K562 (cell line): ENCODE results near the gene IL13RA1. TPM values are rescaled to one million over a fixed set of nuclear protein-coding genes. Genes with fewer than 3 reads are reported as not detected.
A peak's percentile ranks its signal among the peaks of the same experiment; 100 is the strongest.

Experiments used
- ELK3 ChIP-seq: fragments of 450-650 bp; formaldehyde crosslinking; IDR thresholded peaks from 2 replicates; pipeline ENCODE4 v1.4.0; 2020; ENCODE audit warnings: mild to moderate bottlenecking
- FOXK1 ChIP-seq: sonication (generic); formaldehyde crosslinking; IDR thresholded peaks from 2 replicates; pipeline ENCODE4 v1.8.0; 2022; ENCODE audit warnings: missing genetic modification reagents, mild to moderate bottlenecking, borderline replicate concordance
- HLTF ChIP-seq: fragments of 450-650 bp; IDR thresholded peaks from 2 replicates; pipeline ENCODE4 v1.6.1; 2016
- HMGXB4 ChIP-seq: sonication (generic); formaldehyde crosslinking; IDR thresholded peaks from 2 replicates; pipeline ENCODE4 v1.8.1; 2023; ENCODE audit warnings: mild to moderate bottlenecking, missing genetic modification reagents
- MBD1 ChIP-seq: fragments of 250-450 bp; sonication (Bioruptor Pico); IDR thresholded peaks from 2 replicates; pipeline ENCODE4 v1.8.0; 2022; ENCODE audit warnings: inconsistent platforms
- MLLT1 ChIP-seq, 2 experiments: fragments of 450-650 bp; IDR thresholded peaks; 2 replicates each; pipeline ENCODE4 v1.6.1; 2016
- PKNOX1 ChIP-seq: fragments of 450-650 bp; IDR thresholded peaks from 2 replicates; pipeline ENCODE4 v1.6.1; 2016
- PYGO2 ChIP-seq: fragments of 450-650 bp; IDR thresholded peaks from 2 replicates; pipeline ENCODE4 v1.6.1; 2016; ENCODE audit warnings: mild to moderate bottlenecking, missing genetic modification characterization, moderate library complexity, missing compliant biosample characterization
- RBM25 ChIP-seq: fragments of 200-400 bp; formaldehyde crosslinking; IDR thresholded peaks from 2 replicates; pipeline ENCODE4 v1.6.1; 2018; ENCODE audit warnings: low read length, low read depth, moderate library complexity; ENCODE audit not compliant: severe bottlenecking
- TAF1 ChIP-seq: IDR thresholded peaks from 2 replicates; pipeline ENCODE4 v1.6.1; 2011; ENCODE audit warnings: mild to moderate bottlenecking, low read length, moderate library complexity; ENCODE audit not compliant: insufficient read depth, control insufficient read depth, severe bottlenecking; ENCODE audit errors: extremely low read depth
- TCF15 ChIP-seq: fragments of 250-450 bp; sonication (Bioruptor Pico); IDR thresholded peaks from 2 replicates; pipeline ENCODE4 v1.8.0; 2022; ENCODE audit warnings: moderate library complexity, mild to moderate bottlenecking, inconsistent platforms
- VEZF1 ChIP-seq: fragments of 200-800 bp; sonication (Bioruptor generic); IDR thresholded peaks from 2 replicates; pipeline ENCODE4 v1.6.1; 2017; ENCODE audit warnings: missing genetic modification characterization, missing compliant biosample characterization
- ZNF551 ChIP-seq: fragments of 250-450 bp; sonication (Bioruptor Pico); IDR thresholded peaks from 2 replicates; pipeline ENCODE4 v1.5.0; 2021; ENCODE audit warnings: mild to moderate bottlenecking, moderate library complexity
- ZNF785 ChIP-seq: fragments of 250-450 bp; sonication (Bioruptor Pico); IDR thresholded peaks from 2 replicates; pipeline ENCODE4 v1.4.0; 2020; ENCODE audit warnings: mild to moderate bottlenecking
- polyA plus RNA-seq, 8 experiments: library from polyadenylated mRNA; depleted of rRNA in 4 of 8; stranded (reverse) in 5 of 8; unstranded in 3 of 8; fragments of >200 nt; fragmentation: Nextera tagmentation in 2 of 8; fragmentation: Illumina TruSeq in 1 of 8; extraction: Ambion mirVana in 2 of 8; extraction: Trizol in 1 of 8; gene quantifications; 2 replicates each; pipeline versions ENCODE4 v1.2.1 to v1.2.3, GENCODE V29; 2011 to 2014; ENCODE audit warnings: inconsistent platforms in 1 of 8, missing spikeins in 1 of 8
- total RNA-seq, 7 experiments: library from RNA; depleted of rRNA in 6 of 7; stranded (reverse); fragments of >200 nt in 6 of 7; fragmentation: Illumina TruSeq in 2 of 7; extraction: Trizol in 2 of 7; gene quantifications; 2 replicates each; pipeline versions ENCODE4 v1.2.1 to v1.2.3, GENCODE V29; 2011 to 2021; ENCODE audit warnings: low replicate concordance in 1 of 7

The IL13RA1 gene
- total and polyA plus RNA-seq, 9 of the 15 experiments (the other 6 are each of a cell fraction or from before 2014, with no cell fraction given): 2.9 to 22.9 (median 12.2) TPM

GRCh38 chrX:118726887-118727685 is at the start of gene IL13RA1 (continued):
- TF ChIP-seq MLLT1 (IDR thresholded peaks at IDR 0.05): no peak
- 0 out of 2 replicates have a peak, but pooled peaks have one; percentile 12 for TF ChIP-seq HLTF
- no peak for TF ChIP-seq RBM25
- peak; percentile 85 for TF ChIP-seq VEZF1
- no peak for TF ChIP-seq ZNF551 (CRISPR knock-in tag)
- no peak for TF ChIP-seq FOXK1 (CRISPR knock-in tag)
- no peak for TF ChIP-seq ZNF785
- TF ChIP-seq PKNOX1: no peak
- TF ChIP-seq PYGO2 (tag): no peak
- no peak for TF ChIP-seq MBD1 (CRISPR knock-in tag)
- no peak for TF ChIP-seq ELK3 (CRISPR knock-in tag)
- TF ChIP-seq TCF15 (CRISPR knock-in tag): no peak
- TF ChIP-seq TAF1: peak; percentile 23
- TF ChIP-seq HMGXB4: no peak
